ENCODE data around the gene ZSCAN5A. TPM values are rescaled to one million over a fixed set of nuclear protein-coding genes. Genes with fewer than 3 reads are reported as not detected.

ZSCAN5A gene
- total and polyA plus RNA-seq, 2 of the 13 experiments (the other 11 are each of a cell fraction or from before 2014, with no cell fraction given), result 9.5 to 17.8 TPM

GRCh38 chr19:56314381-56315076 is at the start of gene ZSCAN5A (continued):
- TF ChIP-seq GTF3A (CRISPR knock-in tag; conservative IDR thresholded peaks at IDR 0.05), result no peak
- peak; percentile 92 for TF ChIP-seq ATF1 (CRISPR knock-in tag; IDR thresholded peaks at IDR 0.05)
- TF ChIP-seq GABPB1 (CRISPR knock-in tag; IDR thresholded peaks at IDR 0.05), result peak; percentile 98
- TF ChIP-seq, protein P1, sequence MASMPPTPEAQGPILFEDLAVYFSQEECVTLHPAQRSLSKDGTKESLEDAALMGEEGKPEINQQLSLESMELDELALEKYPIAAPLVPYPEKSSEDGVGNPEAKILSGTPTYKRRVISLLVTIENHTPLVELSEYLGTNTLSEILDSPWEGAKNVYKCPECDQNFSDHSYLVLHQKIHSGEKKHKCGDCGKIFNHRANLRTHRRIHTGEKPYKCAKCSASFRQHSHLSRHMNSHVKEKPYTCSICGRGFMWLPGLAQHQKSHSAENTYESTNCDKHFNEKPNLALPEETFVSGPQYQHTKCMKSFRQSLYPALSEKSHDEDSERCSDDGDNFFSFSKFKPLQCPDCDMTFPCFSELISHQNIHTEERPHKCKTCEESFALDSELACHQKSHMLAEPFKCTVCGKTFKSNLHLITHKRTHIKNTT (CRISPR knock-in tag; IDR thresholded peaks at IDR 0.05), result no peak
- 0 out of 2 replicates have a peak, but pooled peaks have one; percentile 25 for TF ChIP-seq HNRNPL (IDR thresholded peaks at IDR 0.05; ENCODE audit: low read depth, low read length)
- 0 out of 2 replicates have a peak, but pooled peaks have one; percentile 5 for TF ChIP-seq ZNF678 (CRISPR knock-in tag; IDR thresholded peaks at IDR 0.05)
- TF ChIP-seq EP300 (IDR thresholded peaks at IDR 0.05; ENCODE audit: low read depth in 2 of 2, low read length in 2 of 2), result peak in 1 of 2 experiments; percentile 8; a peak in 1 of 4 replicates
- TF ChIP-seq EP300 (CRISPR knock-in tag; IDR thresholded peaks at IDR 0.05; ENCODE audit: borderline replicate concordance), result no peak
- TF ChIP-seq, protein P2, sequence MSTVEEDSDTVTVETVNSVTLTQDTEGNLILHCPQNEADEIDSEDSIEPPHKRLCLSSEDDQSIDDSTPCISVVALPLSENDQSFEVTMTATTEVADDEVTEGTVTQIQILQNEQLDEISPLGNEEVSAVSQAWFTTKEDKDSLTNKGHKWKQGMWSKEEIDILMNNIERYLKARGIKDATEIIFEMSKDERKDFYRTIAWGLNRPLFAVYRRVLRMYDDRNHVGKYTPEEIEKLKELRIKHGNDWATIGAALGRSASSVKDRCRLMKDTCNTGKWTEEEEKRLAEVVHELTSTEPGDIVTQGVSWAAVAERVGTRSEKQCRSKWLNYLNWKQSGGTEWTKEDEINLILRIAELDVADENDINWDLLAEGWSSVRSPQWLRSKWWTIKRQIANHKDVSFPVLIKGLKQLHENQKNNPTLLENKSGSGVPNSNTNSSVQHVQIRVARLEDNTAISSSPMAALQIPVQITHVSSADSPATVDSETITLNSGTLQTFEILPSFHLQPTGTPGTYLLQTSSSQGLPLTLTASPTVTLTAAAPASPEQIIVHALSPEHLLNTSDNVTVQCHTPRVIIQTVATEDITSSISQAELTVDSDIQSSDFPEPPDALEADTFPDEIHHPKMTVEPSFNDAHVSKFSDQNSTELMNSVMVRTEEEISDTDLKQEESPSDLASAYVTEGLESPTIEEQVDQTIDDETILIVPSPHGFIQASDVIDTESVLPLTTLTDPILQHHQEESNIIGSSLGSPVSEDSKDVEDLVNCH (CRISPR knock-in tag; IDR thresholded peaks at IDR 0.05), result no peak
- TF ChIP-seq, protein P3, sequence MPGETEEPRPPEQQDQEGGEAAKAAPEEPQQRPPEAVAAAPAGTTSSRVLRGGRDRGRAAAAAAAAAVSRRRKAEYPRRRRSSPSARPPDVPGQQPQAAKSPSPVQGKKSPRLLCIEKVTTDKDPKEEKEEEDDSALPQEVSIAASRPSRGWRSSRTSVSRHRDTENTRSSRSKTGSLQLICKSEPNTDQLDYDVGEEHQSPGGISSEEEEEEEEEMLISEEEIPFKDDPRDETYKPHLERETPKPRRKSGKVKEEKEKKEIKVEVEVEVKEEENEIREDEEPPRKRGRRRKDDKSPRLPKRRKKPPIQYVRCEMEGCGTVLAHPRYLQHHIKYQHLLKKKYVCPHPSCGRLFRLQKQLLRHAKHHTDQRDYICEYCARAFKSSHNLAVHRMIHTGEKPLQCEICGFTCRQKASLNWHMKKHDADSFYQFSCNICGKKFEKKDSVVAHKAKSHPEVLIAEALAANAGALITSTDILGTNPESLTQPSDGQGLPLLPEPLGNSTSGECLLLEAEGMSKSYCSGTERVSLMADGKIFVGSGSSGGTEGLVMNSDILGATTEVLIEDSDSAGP (CRISPR knock-in tag; IDR thresholded peaks at IDR 0.05; ENCODE audit: borderline replicate concordance), result peak; percentile 44; the same call in 1 of the 2 replicates
- TF ChIP-seq RARG (CRISPR knock-in tag; IDR thresholded peaks at IDR 0.05; ENCODE audit: low read depth), result peak; percentile 45; the same call in 1 of the 2 replicates
- TF ChIP-seq RELA (CRISPR knock-in tag; IDR thresholded peaks at IDR 0.05), result no peak
- no peak for TF ChIP-seq HDAC6 (IDR thresholded peaks at IDR 0.05; ENCODE audit: low read depth, low read length)
- no peak for TF ChIP-seq ZSCAN12 (CRISPR knock-in tag; IDR thresholded peaks at IDR 0.05)
- peak; percentile 26; the same call in 1 of the 2 replicates for TF ChIP-seq ZHX2 (IDR thresholded peaks at IDR 0.05; ENCODE audit: low read depth)
- TF ChIP-seq ZHX2 (CRISPR knock-in tag; IDR thresholded peaks at IDR 0.05; ENCODE audit: borderline replicate concordance), result no peak

Data from HepG2 (cell line).